ENCODE data around the gene GRM2. TPM values are rescaled to one million over a fixed set of nuclear protein-coding genes. Genes with fewer than 3 reads are reported as not detected.
A peak's percentile ranks its signal among the peaks of the same experiment; 100 is the strongest.

The GRM2 gene
- total and polyA plus RNA-seq, 12 donors: 0.04 to 0.48 (median 0.17) TPM; not detected in 3

DNA sequence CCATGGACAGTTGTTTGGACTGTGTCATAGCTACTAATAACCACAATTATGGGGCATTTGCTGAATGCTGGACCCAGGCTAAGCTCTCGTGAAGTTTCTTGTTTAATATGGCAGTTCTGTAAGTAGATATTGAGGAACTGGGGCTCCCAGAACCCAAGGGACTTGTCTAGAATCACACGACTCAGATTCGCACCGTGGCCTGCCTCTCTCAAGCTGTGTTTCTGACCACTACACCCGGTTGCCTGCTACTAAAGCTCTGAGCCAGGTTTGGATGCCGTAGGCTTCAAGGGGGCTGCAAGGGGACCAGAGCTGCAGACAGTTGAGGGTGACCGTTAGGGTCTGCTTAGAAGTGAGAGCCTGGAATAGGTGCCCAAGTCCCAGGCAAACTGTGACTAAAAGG lies 24.3 kb upstream of the GRM2 start:
- Histone ChIP-seq H3K4me3 (no peak overlapping the region), H3K36me3 (replicated peaks in 1 of 2) (peaks cover 0 to 29% of the 10 kb centered on the region in 2 donors), H3K27ac (no peak overlapping the region), H3K9me3 (replicated peaks in 1 of 3) (no peaks in the 10 kb centered on the region), H3K4me1 (replicated peaks in 1 of 2) (peaks cover 20 to 51% of the 10 kb centered on the region in 2 donors), H3K27me3 (no peaks in the 10 kb centered on the region)
- WGBS, 4 donors: 57 to 71% (median 67%) methylated on average over 2 to 7 of the region's 7 CpGs
- TF ChIP-seq CTCF (IDR thresholded peaks at IDR 0.05) (no peak), POLR2A (IDR thresholded peaks at IDR 0.05) (no peak)
- intact Hi-C loops (cut with DNase I): loop anchor here (5.0 to 10.0 kb wide), 2 partner anchors 180 to 298 kb away; partner anchors contain the start of genes DCAF1 (in 1 of the 2) and MANF (in 1 of the 2)
- no peak for DNase-seq

DNA sequence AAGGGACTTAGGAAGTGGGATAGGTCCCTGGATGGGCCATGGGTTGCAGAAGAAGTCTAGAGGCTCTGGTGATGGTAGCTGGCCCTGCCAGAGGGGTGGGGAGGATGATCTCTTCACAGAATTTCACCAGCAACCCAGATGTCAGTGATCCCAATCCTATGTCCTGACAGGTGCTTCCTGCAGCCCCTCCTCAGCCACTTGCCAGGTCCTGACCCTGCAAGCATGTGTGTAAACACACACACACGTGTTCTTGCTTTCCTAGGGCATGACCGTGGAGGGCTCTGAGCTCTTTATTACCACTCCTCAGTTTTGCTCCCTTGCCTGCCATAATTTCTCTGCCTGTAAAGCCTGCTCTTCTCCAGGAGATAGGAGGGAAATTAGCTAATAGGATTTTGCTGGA lies 23.3 kb upstream of the GRM2 start:
- H3K36me3 ChIP-seq (replicated peaks in 1 of 2): peaks cover 0 to 29% of the 10 kb centered on the region in 2 donors
- no peaks in the 10 kb centered on the region for H3K27me3 ChIP-seq
- intact Hi-C loops (cut with DNase I): loop anchor here (5.0 to 10.0 kb wide), 2 partner anchors 181 to 299 kb away; partner anchors contain the start of genes DCAF1 (in 1 of the 2) and MANF (in 1 of the 2)
- TF ChIP-seq POLR2A (IDR thresholded peaks at IDR 0.05) (no peak), CTCF (IDR thresholded peaks at IDR 0.05) (no peak)
- H3K9me3 ChIP-seq (replicated peaks in 1 of 3): no peaks in the 10 kb centered on the region
- peaks cover 20 to 51% of the 10 kb centered on the region in 2 donors for H3K4me1 ChIP-seq (replicated peaks in 1 of 2)
- DNase-seq: no peak
- no peak overlapping the region for H3K4me3 ChIP-seq
- 40 to 78% (median 75%) methylated on average over 1 to 2 of the region's 2 CpGs for WGBS, 4 donors
- H3K27ac ChIP-seq: no peak overlapping the region

DNA sequence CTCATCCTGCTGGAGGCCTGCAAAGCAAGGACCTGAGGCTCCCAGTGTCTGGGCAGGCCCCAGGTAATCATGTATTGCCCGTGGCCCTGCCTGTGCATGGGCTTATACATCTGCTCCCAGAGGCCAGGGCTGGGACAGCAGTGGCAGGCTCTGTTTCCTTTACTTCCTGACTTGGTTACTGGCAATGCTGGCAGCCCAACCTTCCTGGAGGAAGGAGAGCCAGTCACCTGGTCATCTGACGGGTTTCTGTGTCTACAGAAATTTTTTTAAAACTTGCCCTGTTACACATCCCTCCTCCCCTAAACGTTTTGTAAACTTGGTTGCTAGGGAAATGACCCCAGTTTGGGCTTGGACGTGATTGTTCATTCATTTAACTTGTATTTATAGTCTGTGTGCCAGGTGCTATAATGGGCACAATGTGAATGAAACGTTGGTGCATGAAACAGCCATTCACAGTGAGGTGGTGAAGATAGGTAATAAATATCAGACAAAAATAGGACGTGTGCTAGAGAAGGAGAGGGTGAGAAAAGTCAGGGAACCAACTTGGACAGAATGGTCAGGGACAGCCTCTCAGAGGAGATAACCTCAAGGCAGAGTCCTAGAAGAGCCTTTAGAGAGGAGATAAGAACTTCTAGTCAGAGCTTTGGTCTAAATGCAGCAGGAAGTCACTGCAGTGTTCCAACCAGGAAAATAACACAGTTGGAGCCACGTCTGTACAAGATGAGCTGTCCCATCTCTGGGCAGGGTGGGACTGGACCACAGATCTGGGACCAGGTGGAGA lies 21.7 kb upstream of the GRM2 start:
- Histone ChIP-seq H3K9me3 (replicated peaks in 1 of 3) (no peaks in the 10 kb centered on the region), H3K27ac (peak overlapping the region in 2 of 5 donors; percentile 40 to 76), H3K4me3 (no peak overlapping the region), H3K36me3 (replicated peaks in 1 of 2) (peaks cover 0 to 29% of the 10 kb centered on the region in 2 donors), H3K27me3 (no peaks in the 10 kb centered on the region), H3K4me1 (replicated peaks in 1 of 2) (peaks cover 9 to 41% of the 10 kb centered on the region in 2 donors)
- DNase-seq: no peak
- intact Hi-C loops (cut with DNase I): loop anchor here (5.0 to 10.0 kb wide), 2 partner anchors 183 to 300 kb away; partner anchors contain the start of genes DCAF1 (in 1 of the 2) and MANF (in 1 of the 2)
- 44 to 53% (median 50%) methylated on average over 6 to 7 of the region's 7 CpGs for WGBS, 4 donors
- no peak for TF ChIP-seq CTCF (IDR thresholded peaks at IDR 0.05)
- no peak for TF ChIP-seq POLR2A (IDR thresholded peaks at IDR 0.05)

- no peak for DNase-seq
- Histone ChIP-seq H3K9me3 (replicated peaks in 1 of 3) (no peaks in the 10 kb centered on the region), H3K4me1 (replicated peaks in 1 of 2) (peaks cover 7 to 32% of the 10 kb centered on the region in 2 donors), H3K36me3 (replicated peaks in 1 of 2) (peaks cover 0 to 29% of the 10 kb centered on the region in 2 donors), H3K27ac (peak overlapping the region in 2 of 5 donors; percentile 40 to 76), H3K4me3 (no peak overlapping the region), H3K27me3 (no peaks in the 10 kb centered on the region)
- whole genome bisulfite sequencing, 4 donors: 73 to 87% (median 76%) methylated on average over 4 of the region's 4 CpGs
- intact Hi-C loops (cut with DNase I): loop anchor here in 1 of 2 donors (10.0 kb wide), 1 partner anchor 301 kb away; the partner anchor contains the start of gene MANF
- TF ChIP-seq POLR2A (IDR thresholded peaks at IDR 0.05): no peak
- no peak for TF ChIP-seq CTCF (IDR thresholded peaks at IDR 0.05)
These were observed 20.8 kb upstream of the GRM2 start for GRCh38 chr3:51686056-51686455.

Data from adrenal gland (tissue), 12 donors.